Stimulated activated memory B cell treated with anti-CD40 and anti-IgM and Interleukin-4, amounts not matched to agents 10 μg/mL and 1 μg/mL and 100 μg/mL, for 72 hours (primary cell): ENCODE data around the gene PXYLP1.

Source experiments
- ATAC-seq: fragments of 150-1000 bp; cut with Tn5 transposase; 2 replicates; pipeline ENCODE4 v1.10.0; 2021
- H3K27ac Mint-ChIP-seq: one replicate; pipeline ENCODE4 v1.8.0; 2022; ENCODE audit warnings: mild to moderate bottlenecking, mixed read lengths
- H3K27me3 Mint-ChIP-seq: one replicate; pipeline ENCODE4 v1.8.0; 2022; ENCODE audit warnings: mixed read lengths
- H3K36me3 Mint-ChIP-seq: one replicate; pipeline ENCODE4 v1.8.0; 2022; ENCODE audit warnings: mixed read lengths
- H3K4me1 Mint-ChIP-seq: one replicate; pipeline ENCODE4 v1.8.0; 2022; ENCODE audit warnings: mixed read lengths
- H3K4me3 Mint-ChIP-seq: one replicate; pipeline ENCODE4 v1.8.0; 2022; ENCODE audit warnings: mild to moderate bottlenecking, moderate library complexity, mixed read lengths
- H3K9me3 Mint-ChIP-seq: one replicate; pipeline ENCODE4 v1.8.0; 2022; ENCODE audit warnings: mixed read lengths

PXYLP1 gene

GRCh38 chr3:141268791-141269190 is 37.2 kb downstream of the PXYLP1 start:
- no peaks in the 10 kb centered on the region for H3K27me3 Mint-ChIP-seq
- H3K4me3 Mint-ChIP-seq: no peak overlapping the region
- no peak for ATAC-seq
- H3K27ac Mint-ChIP-seq: no peak overlapping the region
- no peaks in the 10 kb centered on the region for H3K9me3 Mint-ChIP-seq
- H3K36me3 Mint-ChIP-seq: no peaks in the 10 kb centered on the region
- peaks cover 20% of the 10 kb centered on the region for H3K4me1 Mint-ChIP-seq

GRCh38 chr3:141269961-141270360 is 38.3 kb downstream of the PXYLP1 start:
- no peak for ATAC-seq
- no peaks in the 10 kb centered on the region for H3K9me3 Mint-ChIP-seq
- peaks cover 6% of the 10 kb centered on the region for H3K36me3 Mint-ChIP-seq
- H3K27ac Mint-ChIP-seq: no peak overlapping the region
- H3K4me3 Mint-ChIP-seq: no peak overlapping the region
- H3K4me1 Mint-ChIP-seq: peaks cover 20% of the 10 kb centered on the region
- no peaks in the 10 kb centered on the region for H3K27me3 Mint-ChIP-seq

GRCh38 chr3:141271279-141272030 is 39.8 kb downstream of the PXYLP1 start:
- Mint-ChIP-seq H3K9me3 (no peaks in the 10 kb centered on the region), H3K27me3 (no peaks in the 10 kb centered on the region), H3K27ac (no peak overlapping the region), H3K36me3 (peaks cover 6% of the 10 kb centered on the region), H3K4me3 (no peak overlapping the region), H3K4me1 (peaks cover 16% of the 10 kb centered on the region)
- no peak for ATAC-seq

GRCh38 chr3:141272906-141273662 is 41.5 kb downstream of the PXYLP1 start:
- Mint-ChIP-seq H3K36me3 (peaks cover 6% of the 10 kb centered on the region), H3K9me3 (no peaks in the 10 kb centered on the region), H3K27ac (no peak overlapping the region), H3K27me3 (no peaks in the 10 kb centered on the region), H3K4me3 (no peak overlapping the region), H3K4me1 (no peaks in the 10 kb centered on the region)
- ATAC-seq: no peak

GRCh38 chr3:141273700-141274410 is 42.2 kb downstream of the PXYLP1 start:
- H3K27me3 Mint-ChIP-seq: no peaks in the 10 kb centered on the region
- no peak overlapping the region for H3K4me3 Mint-ChIP-seq
- no peaks in the 10 kb centered on the region for H3K4me1 Mint-ChIP-seq
- no peak for ATAC-seq
- no peaks in the 10 kb centered on the region for H3K9me3 Mint-ChIP-seq
- H3K27ac Mint-ChIP-seq: no peak overlapping the region
- H3K36me3 Mint-ChIP-seq: peaks cover 6% of the 10 kb centered on the region

- no peak overlapping the region for H3K4me3 Mint-ChIP-seq
Observed at GRCh38 chr3:141274411-141275031, 42.9 kb downstream of the PXYLP1 start.

GRCh38 chr3:141275032-141275422 is 43.4 kb downstream of the PXYLP1 start:
- H3K4me3 Mint-ChIP-seq: no peak overlapping the region
- peak; percentile 21 for ATAC-seq
- no peaks in the 10 kb centered on the region for H3K27me3 Mint-ChIP-seq
- peaks cover 6% of the 10 kb centered on the region for H3K36me3 Mint-ChIP-seq
- H3K27ac Mint-ChIP-seq: no peak overlapping the region
- H3K9me3 Mint-ChIP-seq: no peaks in the 10 kb centered on the region
- H3K4me1 Mint-ChIP-seq: no peaks in the 10 kb centered on the region

More at GRCh38 chr3:141274411-141275031, 42.9 kb downstream of the PXYLP1 start:
- Mint-ChIP-seq H3K27me3 (no peaks in the 10 kb centered on the region), H3K9me3 (no peaks in the 10 kb centered on the region), H3K27ac (no peak overlapping the region), H3K36me3 (peaks cover 6% of the 10 kb centered on the region), H3K4me1 (no peaks in the 10 kb centered on the region)
- no peak for ATAC-seq

GRCh38 chr3:141275511-141275910 is 43.9 kb downstream of the PXYLP1 start:
- H3K27ac Mint-ChIP-seq: no peak overlapping the region

GRCh38 chr3:141275973-141276372 is 44.3 kb downstream of the PXYLP1 start:
- Mint-ChIP-seq H3K9me3 (no peaks in the 10 kb centered on the region), H3K4me1 (no peaks in the 10 kb centered on the region), H3K27me3 (no peaks in the 10 kb centered on the region), H3K27ac (no peak overlapping the region), H3K36me3 (peaks cover 6% of the 10 kb centered on the region), H3K4me3 (no peak overlapping the region)
- no peak for ATAC-seq

More at GRCh38 chr3:141275511-141275910, 43.9 kb downstream of the PXYLP1 start:
- H3K27me3 Mint-ChIP-seq: no peaks in the 10 kb centered on the region
- no peak overlapping the region for H3K4me3 Mint-ChIP-seq
- H3K4me1 Mint-ChIP-seq: no peaks in the 10 kb centered on the region
- no peak for ATAC-seq
- peaks cover 6% of the 10 kb centered on the region for H3K36me3 Mint-ChIP-seq
- no peaks in the 10 kb centered on the region for H3K9me3 Mint-ChIP-seq

GRCh38 chr3:141276398-141276797 is 44.8 kb downstream of the PXYLP1 start:
- Mint-ChIP-seq H3K4me3 (no peak overlapping the region), H3K4me1 (no peaks in the 10 kb centered on the region), H3K36me3 (peaks cover 10% of the 10 kb centered on the region), H3K27ac (no peak overlapping the region), H3K9me3 (no peaks in the 10 kb centered on the region), H3K27me3 (no peaks in the 10 kb centered on the region)
- ATAC-seq: no peak

- Mint-ChIP-seq H3K9me3 (no peaks in the 10 kb centered on the region), H3K4me3 (no peak overlapping the region), H3K27me3 (no peaks in the 10 kb centered on the region), H3K36me3 (peaks cover 20% of the 10 kb centered on the region), H3K4me1 (no peaks in the 10 kb centered on the region), H3K27ac (no peak overlapping the region)
- no peak for ATAC-seq
Observed at GRCh38 chr3:141277451-141277850, 45.8 kb downstream of the PXYLP1 start.

- no peaks in the 10 kb centered on the region for H3K4me1 Mint-ChIP-seq
- no peaks in the 10 kb centered on the region for H3K9me3 Mint-ChIP-seq
- H3K4me3 Mint-ChIP-seq: no peak overlapping the region
- H3K27ac Mint-ChIP-seq: no peak overlapping the region
- peaks cover 22% of the 10 kb centered on the region for H3K36me3 Mint-ChIP-seq
- no peaks in the 10 kb centered on the region for H3K27me3 Mint-ChIP-seq
- ATAC-seq: no peak
Observed at GRCh38 chr3:141278196-141279076, 46.8 kb downstream of the PXYLP1 start.

GRCh38 chr3:141279077-141279967 is 47.7 kb downstream of the PXYLP1 start:
- H3K4me1 Mint-ChIP-seq: no peaks in the 10 kb centered on the region
- no peak overlapping the region for H3K4me3 Mint-ChIP-seq
- no peak for ATAC-seq
- H3K27me3 Mint-ChIP-seq: no peaks in the 10 kb centered on the region
- H3K36me3 Mint-ChIP-seq: peaks cover 19% of the 10 kb centered on the region
- H3K27ac Mint-ChIP-seq: no peak overlapping the region
- no peaks in the 10 kb centered on the region for H3K9me3 Mint-ChIP-seq
